ENCODE data around the gene PLN.

Gene PLN

GRCh38 chr6:118589186-118589585 lies 41.1 kb downstream of the PLN start:
- DNase-seq = no peak
- TF ChIP-seq, protein P1, sequence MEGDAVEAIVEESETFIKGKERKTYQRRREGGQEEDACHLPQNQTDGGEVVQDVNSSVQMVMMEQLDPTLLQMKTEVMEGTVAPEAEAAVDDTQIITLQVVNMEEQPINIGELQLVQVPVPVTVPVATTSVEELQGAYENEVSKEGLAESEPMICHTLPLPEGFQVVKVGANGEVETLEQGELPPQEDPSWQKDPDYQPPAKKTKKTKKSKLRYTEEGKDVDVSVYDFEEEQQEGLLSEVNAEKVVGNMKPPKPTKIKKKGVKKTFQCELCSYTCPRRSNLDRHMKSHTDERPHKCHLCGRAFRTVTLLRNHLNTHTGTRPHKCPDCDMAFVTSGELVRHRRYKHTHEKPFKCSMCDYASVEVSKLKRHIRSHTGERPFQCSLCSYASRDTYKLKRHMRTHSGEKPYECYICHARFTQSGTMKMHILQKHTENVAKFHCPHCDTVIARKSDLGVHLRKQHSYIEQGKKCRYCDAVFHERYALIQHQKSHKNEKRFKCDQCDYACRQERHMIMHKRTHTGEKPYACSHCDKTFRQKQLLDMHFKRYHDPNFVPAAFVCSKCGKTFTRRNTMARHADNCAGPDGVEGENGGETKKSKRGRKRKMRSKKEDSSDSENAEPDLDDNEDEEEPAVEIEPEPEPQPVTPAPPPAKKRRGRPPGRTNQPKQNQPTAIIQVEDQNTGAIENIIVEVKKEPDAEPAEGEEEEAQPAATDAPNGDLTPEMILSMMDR (IDR thresholded peaks at IDR 0.05; ENCODE audit: low read depth, low read length) = no peak
- Histone ChIP-seq H3K4me3 (ENCODE audit: low read depth, low read length) (no peak overlapping the region), H3K4me1 (peaks cover 7% of the 10 kb centered on the region), H3K36me3 (no peaks in the 10 kb centered on the region), H3K9me3 (no peaks in the 10 kb centered on the region), H3K27me3 (no peaks in the 10 kb centered on the region)

DNA sequence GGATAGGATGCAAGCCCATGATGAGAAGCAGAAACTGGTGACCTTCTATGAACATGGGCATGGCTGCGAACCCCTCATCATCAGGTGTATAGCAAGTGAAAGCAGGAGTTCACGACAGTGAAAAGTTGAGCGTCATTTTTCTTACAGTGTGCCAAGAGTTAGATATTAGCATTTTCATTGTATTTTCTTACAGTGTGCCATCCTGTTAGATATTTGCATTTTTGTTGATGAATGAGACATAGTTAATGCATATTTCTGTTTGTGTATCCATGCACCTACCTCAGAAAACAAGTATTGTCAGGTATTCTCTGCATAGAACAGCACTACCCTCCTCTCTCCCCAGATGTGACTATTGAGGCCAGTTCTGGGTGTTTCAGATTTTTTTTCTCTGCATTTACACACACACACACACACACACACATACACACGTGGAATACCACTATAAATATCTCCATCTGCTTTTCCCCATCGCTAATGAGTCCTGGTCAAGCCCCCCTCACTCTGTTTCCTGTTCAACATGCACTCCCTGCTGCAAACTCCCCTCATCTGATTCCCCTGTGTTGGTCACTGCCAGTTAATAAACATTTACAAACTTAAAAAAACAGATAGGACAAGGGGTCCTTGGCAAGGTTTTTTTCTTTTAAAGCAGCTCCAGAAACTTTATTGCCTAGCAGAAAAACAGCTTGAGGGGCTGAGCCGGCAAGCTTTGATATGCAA lies 41.7 kb downstream of the PLN start:
- no peaks in the 10 kb centered on the region for H3K9me3 ChIP-seq
- peaks cover 7% of the 10 kb centered on the region for H3K4me1 ChIP-seq
- DNase-seq = no peak
- TF ChIP-seq, protein P1 (IDR thresholded peaks at IDR 0.05; ENCODE audit: low read depth, low read length) = no peak
- H3K36me3 ChIP-seq = no peaks in the 10 kb centered on the region
- H3K27me3 ChIP-seq = no peaks in the 10 kb centered on the region
- H3K4me3 ChIP-seq (ENCODE audit: low read depth, low read length) = no peak overlapping the region

- no peaks in the 10 kb centered on the region for H3K9me3 ChIP-seq
- H3K4me3 ChIP-seq (ENCODE audit: low read depth, low read length) = no peak overlapping the region
- no peaks in the 10 kb centered on the region for H3K27me3 ChIP-seq
- H3K36me3 ChIP-seq = no peaks in the 10 kb centered on the region; the same call in 1 of the 2 replicates
- no peaks in the 10 kb centered on the region for H3K4me1 ChIP-seq
- TF ChIP-seq, protein P1 (IDR thresholded peaks at IDR 0.05; ENCODE audit: low read depth, low read length) = no peak
- DNase-seq = no peak
These were observed 43.8 kb downstream of the PLN start for GRCh38 chr6:118591897-118592296.

DNA sequence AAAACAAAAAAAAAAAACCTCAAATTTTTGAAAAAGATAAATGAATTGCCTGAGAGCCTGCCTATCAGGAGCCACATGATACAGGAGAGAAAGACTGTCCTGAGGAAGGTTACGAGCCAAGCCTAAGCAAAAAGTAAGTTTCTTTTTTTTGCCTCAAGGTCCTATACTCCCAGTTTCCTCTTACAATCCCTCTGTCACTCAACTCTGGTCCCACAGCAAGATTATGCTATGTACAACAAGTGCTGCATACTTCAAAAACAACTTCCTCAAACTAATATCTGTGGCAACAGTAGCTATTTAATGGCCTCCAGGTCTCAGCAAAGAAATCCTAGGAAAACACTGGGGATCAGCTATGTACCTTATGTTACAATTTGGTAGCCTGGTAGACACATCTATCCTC lies 46.8 kb downstream of the PLN start:
- Histone ChIP-seq H3K9me3 (no peaks in the 10 kb centered on the region; the same call in 1 of the 2 replicates), H3K4me3 (ENCODE audit: low read depth, low read length) (no peak overlapping the region), H3K36me3 (no peaks in the 10 kb centered on the region; the same call in 1 of the 2 replicates), H3K4me1 (no peaks in the 10 kb centered on the region), H3K27me3 (no peaks in the 10 kb centered on the region)
- no peak for DNase-seq
- TF ChIP-seq, protein P1 (IDR thresholded peaks at IDR 0.05; ENCODE audit: low read depth, low read length) = no peak

DNA sequence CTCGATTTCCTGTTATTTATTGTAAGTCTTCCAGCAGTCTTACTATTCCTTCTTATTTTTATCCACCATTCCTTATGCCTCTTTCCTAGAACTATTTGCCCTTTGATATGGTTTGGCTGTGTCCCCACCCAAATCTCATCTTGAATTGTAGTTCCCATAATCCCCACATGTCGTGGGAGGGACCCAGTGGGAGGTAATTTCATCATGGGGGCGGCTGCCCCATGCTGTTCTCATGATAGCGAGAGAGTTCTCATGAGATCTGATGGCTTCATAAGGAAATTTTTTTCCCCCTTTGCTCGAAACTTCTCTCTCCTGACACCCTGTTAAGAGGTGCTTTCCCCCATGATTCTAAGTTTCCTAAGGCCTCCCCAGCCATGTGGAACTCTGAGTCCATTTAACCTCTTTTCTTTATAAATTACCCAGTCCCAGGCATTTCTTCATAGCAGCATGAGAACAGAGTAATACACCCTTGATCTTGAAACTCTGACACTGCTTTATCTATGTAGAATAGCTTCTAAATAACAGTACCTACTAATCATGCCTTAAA lies 48.8 kb downstream of the PLN start:
- Histone ChIP-seq H3K36me3 (no peaks in the 10 kb centered on the region; the same call in 1 of the 2 replicates), H3K9me3 (no peaks in the 10 kb centered on the region; the same call in 1 of the 2 replicates), H3K4me1 (no peaks in the 10 kb centered on the region), H3K4me3 (ENCODE audit: low read depth, low read length) (no peak overlapping the region), H3K27me3 (no peaks in the 10 kb centered on the region)
- TF ChIP-seq, protein P1 (IDR thresholded peaks at IDR 0.05; ENCODE audit: low read depth, low read length) = no peak
- no peak for DNase-seq

- no peaks in the 10 kb centered on the region for H3K4me1 ChIP-seq
These were observed 49.5 kb downstream of the PLN start for GRCh38 chr6:118597636-118598035.

More at GRCh38 chr6:118597636-118598035, 49.5 kb downstream of the PLN start:
- Histone ChIP-seq H3K4me3 (ENCODE audit: low read depth, low read length) (no peak overlapping the region), H3K36me3 (no peaks in the 10 kb centered on the region; the same call in 1 of the 2 replicates), H3K9me3 (no peaks in the 10 kb centered on the region; the same call in 1 of the 2 replicates), H3K27me3 (no peaks in the 10 kb centered on the region)
- no peak for DNase-seq
- TF ChIP-seq, protein P1 (IDR thresholded peaks at IDR 0.05; ENCODE audit: low read depth, low read length) = no peak
